GM12892 (cell line): ENCODE measurements around the gene FOXJ3.

Experiments used
- DNase-seq: peaks from one replicate; pipeline ENCODE4 v3.0.0; 2011; ENCODE audit not compliant: insufficient read length
- FAIRE-seq: peaks from 2 replicates; lab custom pipeline; 2011; peaks lifted over from hg19 to GRCh38; lab: Jason Lieb, UNC
- POLR2A ChIP-seq: IDR thresholded peaks from 2 replicates; pipeline ENCODE4 v1.6.1; 2011; ENCODE audit warnings: low read depth, low read length, control low read depth
- POLR2AphosphoS5 ChIP-seq: IDR thresholded peaks from 2 replicates; pipeline ENCODE4 v1.6.1; 2011; ENCODE audit warnings: low read depth, low read length, control low read depth
- TAF1 ChIP-seq: IDR thresholded peaks from 2 replicates; pipeline ENCODE4 v1.6.1; 2011; ENCODE audit warnings: low read depth, mild to moderate bottlenecking, control low read depth, low read length, borderline replicate concordance

Gene FOXJ3

GRCh38 chr1:42189931-42190853, 144.8 kb downstream of the FOXJ3 start:
- TF ChIP-seq TAF1 (no peak), POLR2A (no peak), POLR2AphosphoS5 (no peak)
- FAIRE-seq (peak; percentile 36), DNase-seq (no peak)

- TF ChIP-seq TAF1 (no peak), POLR2A (no peak), POLR2AphosphoS5 (no peak)
- DNase-seq (no peak), FAIRE-seq (no peak)
These were observed 148.9 kb downstream of the FOXJ3 start for GRCh38 chr1:42186152-42186551.

GRCh38 chr1:42184616-42185015, 150.4 kb downstream of the FOXJ3 start:
- DNase-seq (no peak), FAIRE-seq (no peak)
- TF ChIP-seq TAF1, result no peak
- TF ChIP-seq POLR2AphosphoS5, result no peak
- TF ChIP-seq POLR2A, result no peak

- TF ChIP-seq POLR2AphosphoS5, result no peak
- no peak for TF ChIP-seq TAF1
- TF ChIP-seq POLR2A, result no peak
- FAIRE-seq (no peak), DNase-seq (no peak)
These were observed 151.1 kb downstream of the FOXJ3 start for GRCh38 chr1:42183957-42184268.

GRCh38 chr1:42183210-42183956, 151.7 kb downstream of the FOXJ3 start:
- DNase-seq (no peak), FAIRE-seq (no peak)
- TF ChIP-seq TAF1, result no peak
- TF ChIP-seq POLR2AphosphoS5, result no peak

GRCh38 chr1:42181687-42182086, 153.3 kb downstream of the FOXJ3 start:
- TF ChIP-seq POLR2A (no peak), POLR2AphosphoS5 (no peak), TAF1 (no peak)
- no peak for DNase-seq
- no peak for FAIRE-seq

- TF ChIP-seq TAF1 (no peak), POLR2A (no peak), POLR2AphosphoS5 (no peak)
- peak; percentile 30 for FAIRE-seq
These were observed 155.1 kb downstream of the FOXJ3 start for GRCh38 chr1:42179900-42180329.

GRCh38 chr1:42179275-42179674, 155.8 kb downstream of the FOXJ3 start:
- TF ChIP-seq POLR2AphosphoS5 (no peak), TAF1 (no peak), POLR2A (no peak)
- FAIRE-seq, result no peak
- no peak for DNase-seq

More at GRCh38 chr1:42179900-42180329, 155.1 kb downstream of the FOXJ3 start:
- DNase-seq, result no peak

- no peak for FAIRE-seq
- DNase-seq, result no peak
- TF ChIP-seq POLR2AphosphoS5, result no peak
- no peak for TF ChIP-seq TAF1
These were observed 156.8 kb downstream of the FOXJ3 start for GRCh38 chr1:42178249-42178648.

GRCh38 chr1:42177541-42177981, 157.5 kb downstream of the FOXJ3 start:
- no peak for DNase-seq
- no peak for FAIRE-seq
- TF ChIP-seq TAF1, result no peak
- TF ChIP-seq POLR2AphosphoS5, result no peak
- TF ChIP-seq POLR2A, result no peak

- DNase-seq (no peak), FAIRE-seq (no peak)
- TF ChIP-seq POLR2A (no peak), TAF1 (no peak), POLR2AphosphoS5 (no peak)
These were observed 158.0 kb downstream of the FOXJ3 start for GRCh38 chr1:42176902-42177519.
